Measurements from ENCODE around the gene SPOCD1.

Gene SPOCD1

DNA sequence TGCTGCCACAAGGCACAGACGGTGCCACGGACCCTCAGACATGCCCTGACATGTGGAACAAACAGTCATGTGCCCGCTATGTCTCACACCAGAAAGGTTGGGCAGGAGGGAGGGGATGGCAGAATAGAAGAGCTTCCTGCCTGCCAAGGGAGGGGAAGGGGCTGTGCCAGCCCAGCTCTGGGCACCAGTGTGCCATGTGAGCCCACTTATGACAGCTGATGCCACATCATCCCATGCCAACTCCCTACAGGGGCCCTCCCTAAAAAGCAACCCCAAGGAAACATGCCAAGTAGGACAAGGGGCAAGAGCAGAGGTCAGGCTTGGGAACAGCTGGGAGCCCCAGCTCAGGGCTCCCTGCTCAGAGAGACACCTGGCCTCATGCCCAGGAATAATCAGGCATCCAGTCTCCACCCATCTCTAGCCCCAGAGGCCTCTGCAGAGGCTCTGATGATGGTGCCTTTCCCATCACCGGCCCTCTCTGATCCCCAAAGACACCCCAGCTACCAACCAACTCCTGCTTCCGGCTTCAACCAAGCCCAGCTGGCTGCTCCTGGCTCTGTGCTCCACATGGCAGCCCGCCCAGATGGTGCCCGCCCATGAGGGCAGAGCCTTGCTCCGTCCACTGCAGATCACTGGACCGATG, 62.0 kb downstream of the SPOCD1 start:
- no peak for DNase-seq

DNA sequence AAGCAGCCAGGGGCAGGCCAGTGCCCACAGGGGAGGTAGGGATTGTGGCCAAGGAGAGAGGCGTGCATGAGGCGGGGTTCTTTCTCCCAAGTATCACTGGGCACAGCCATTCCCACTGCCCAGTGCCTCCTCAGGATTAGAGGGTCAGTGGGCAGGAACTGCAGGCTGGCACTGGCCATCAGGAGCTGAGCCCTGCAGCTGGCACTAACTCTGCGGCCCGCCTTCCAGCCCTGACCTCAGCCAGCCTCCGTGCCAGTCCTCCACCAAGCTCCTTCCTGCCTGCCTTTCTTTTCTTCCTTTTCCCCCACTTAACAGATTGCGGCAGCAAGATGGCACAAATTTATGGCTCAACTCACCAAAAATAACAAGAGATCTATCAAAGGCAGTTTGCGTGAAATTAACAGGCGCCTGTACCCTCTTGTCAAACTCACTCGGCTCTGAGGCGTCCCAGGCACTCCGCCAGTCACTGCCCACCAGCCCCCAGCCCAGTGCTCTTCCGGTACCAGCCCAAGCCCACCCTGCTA, 62.8 kb downstream of the SPOCD1 start:
- no peak for DNase-seq

DNA sequence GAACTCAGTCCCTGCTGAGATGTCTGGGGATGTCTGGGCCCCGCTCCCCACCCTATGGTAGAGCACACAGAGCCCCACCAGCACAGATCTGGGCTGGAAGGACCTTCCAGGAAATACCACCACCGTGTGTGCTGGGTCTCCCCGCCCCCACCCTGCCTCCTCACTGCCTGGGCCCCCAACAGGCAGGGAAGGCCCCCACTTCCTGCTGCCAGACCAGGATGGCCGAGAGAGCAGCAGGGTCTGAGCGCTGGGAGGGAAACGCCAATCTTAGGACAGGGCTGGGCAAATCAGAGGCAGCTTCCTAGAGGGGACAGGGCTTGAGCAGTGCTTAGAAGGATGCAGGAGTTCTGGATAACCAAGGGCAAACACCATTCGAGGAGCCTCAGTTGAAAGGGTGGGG, 63.6 kb downstream of the SPOCD1 start:
- no peak for DNase-seq

GRCh38 chr1:31751822-31752241, 64.0 kb downstream of the SPOCD1 start:
- no peak for DNase-seq

GRCh38 chr1:31750858-31751510, 64.8 kb downstream of the SPOCD1 start:
- no peak for DNase-seq

- DNase-seq: no peak
Measured at GRCh38 chr1:31749785-31750735, 65.8 kb downstream of the SPOCD1 start.

- DNase-seq: no peak
Measured at GRCh38 chr1:31748365-31748764, 67.5 kb downstream of the SPOCD1 start.

GRCh38 chr1:31747304-31747703, 68.5 kb downstream of the SPOCD1 start:
- DNase-seq: no peak

DNA sequence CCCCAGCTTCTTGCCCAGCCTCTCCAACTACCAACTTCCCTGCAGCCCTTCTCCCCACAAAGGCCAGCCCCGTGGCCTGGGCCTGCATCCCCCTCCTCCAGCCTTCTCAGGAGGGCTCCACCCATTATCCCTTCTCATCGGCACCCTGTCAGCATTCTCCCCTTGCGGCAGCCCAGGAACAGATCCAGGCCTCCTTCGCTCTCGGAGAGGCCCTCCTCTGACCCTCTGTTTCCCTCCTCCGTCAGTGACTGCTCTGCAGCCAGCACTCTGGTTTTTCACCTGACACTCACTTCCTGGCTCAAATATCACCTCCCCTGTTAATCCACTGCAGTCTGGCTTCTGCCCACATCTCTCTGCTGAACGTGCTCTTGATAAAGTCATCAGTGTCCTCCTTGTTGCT, 69.1 kb downstream of the SPOCD1 start:
- DNase-seq: no peak

DNA sequence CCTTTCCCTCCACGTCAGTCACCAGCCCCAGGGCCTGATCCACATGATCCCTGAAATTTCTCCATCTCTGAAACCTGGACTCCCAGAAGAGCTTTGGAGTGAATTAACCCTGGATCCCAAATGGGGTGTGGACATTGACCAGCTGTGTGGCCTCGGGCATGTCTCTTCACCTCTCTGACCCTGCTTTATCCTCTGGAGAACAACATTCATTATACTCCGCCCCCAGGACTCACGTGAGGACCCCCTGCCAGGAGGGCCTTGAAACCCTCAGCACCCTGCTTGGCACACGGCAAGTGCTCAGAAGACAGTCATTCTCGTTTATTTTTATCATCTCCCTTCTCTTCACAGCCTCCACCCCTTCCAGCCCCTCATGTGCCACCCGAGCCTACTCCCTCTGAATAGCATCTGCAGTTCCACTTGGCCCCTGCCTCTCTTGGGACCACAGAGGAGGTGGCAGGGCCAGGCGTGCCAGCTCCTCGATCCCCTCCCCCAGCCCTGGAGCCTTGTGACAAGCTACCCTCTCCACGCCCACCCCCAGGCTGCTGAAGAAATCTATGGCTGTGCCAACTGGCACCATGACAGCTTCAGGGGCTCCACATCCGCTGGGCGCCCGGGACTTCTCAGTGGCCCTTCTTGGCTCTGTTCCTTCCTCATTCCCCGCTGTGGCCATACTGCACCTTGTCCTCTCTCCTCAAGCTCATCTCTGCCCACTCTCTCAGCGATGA, 69.7 kb downstream of the SPOCD1 start:
- DNase-seq: no peak

GRCh38 chr1:31745096-31745945, 70.5 kb downstream of the SPOCD1 start:
- peak; percentile 76 for DNase-seq

- DNase-seq: no peak
Measured at GRCh38 chr1:31744165-31744888, 71.5 kb downstream of the SPOCD1 start.

DNA sequence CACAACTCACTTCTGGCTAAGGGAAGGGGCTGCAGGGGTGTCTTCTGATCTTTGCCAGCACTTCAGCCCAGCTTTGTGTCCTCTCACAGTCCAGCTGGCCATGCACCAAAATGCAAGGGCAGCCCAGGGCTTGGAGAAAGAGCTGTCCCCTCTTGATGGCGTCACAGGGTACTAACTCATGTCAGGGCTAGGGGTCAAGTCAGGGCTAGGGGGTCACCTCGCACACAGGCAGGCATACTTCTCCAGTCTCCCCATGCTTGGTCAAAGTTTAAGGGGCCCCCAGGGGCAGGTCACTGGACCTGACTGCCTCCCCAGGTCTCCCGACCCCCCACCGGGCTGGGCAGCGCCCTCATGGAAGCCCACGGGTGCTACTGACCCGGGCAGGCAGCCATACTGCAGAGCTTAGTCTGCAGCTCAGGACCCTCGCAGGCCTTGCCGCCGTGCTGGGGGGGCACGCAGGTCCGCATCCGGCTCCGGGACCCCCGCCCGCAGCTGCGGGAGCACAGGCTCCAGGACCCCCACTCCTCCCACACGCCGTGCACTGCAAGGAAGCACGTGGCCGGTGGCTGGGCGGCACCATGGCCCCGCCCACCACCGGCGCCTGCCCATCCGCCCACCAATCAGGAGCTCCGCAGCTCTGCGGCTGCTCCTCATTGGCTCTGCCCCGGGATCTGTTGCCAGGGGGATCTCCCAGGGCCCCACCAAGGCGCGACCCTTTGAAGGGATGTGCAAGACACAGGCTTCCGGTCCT, 73.2 kb downstream of the SPOCD1 start:
- DNase-seq: no peak

Measured in activated CD4-positive, alpha-beta T cell treated with anti-CD3 and anti-CD28 coated beads for 48 hours (primary cell).